NT2/D1 (cell line): ENCODE results near the gene GHRH.

ENCODE experiments used
- DNase-seq: peaks from one replicate; pipeline ENCODE4 v3.0.0-alpha.2; 2011; ENCODE audit warnings: low read depth, low spot score
- H3K27me3 ChIP-seq: 2 replicates; pipeline ENCODE4 v1.6.0; 2011; ENCODE audit warnings: mild to moderate bottlenecking; ENCODE audit not compliant: insufficient read length, insufficient read depth
- H3K36me3 ChIP-seq: 2 replicates; pipeline ENCODE4 v1.6.1; 2011; ENCODE audit warnings: mild to moderate bottlenecking, low read length, mixed read lengths; ENCODE audit not compliant: insufficient read depth, insufficient read length
- H3K4me1 ChIP-seq: 2 replicates; pipeline ENCODE4 v1.5.1; 2011; ENCODE audit not compliant: insufficient read depth, insufficient read length
- H3K4me3 ChIP-seq: 2 replicates; pipeline ENCODE4 v1.5.1; 2011; ENCODE audit warnings: low read depth; ENCODE audit not compliant: insufficient read length
- H3K9ac ChIP-seq: 2 replicates; pipeline ENCODE4 v1.6.0; 2011; ENCODE audit warnings: low read depth; ENCODE audit not compliant: insufficient read length
- H3K9me3 ChIP-seq: 2 replicates; pipeline ENCODE4 v1.5.1; 2011; ENCODE audit warnings: mild to moderate bottlenecking, low read length; ENCODE audit not compliant: insufficient read depth
- SUZ12 ChIP-seq: IDR thresholded peaks from 2 replicates; pipeline ENCODE4 v1.6.1; 2011; ENCODE audit not compliant: insufficient read length, insufficient read depth; ENCODE audit errors: extremely low read depth
- YY1 ChIP-seq: IDR thresholded peaks from 2 replicates; pipeline ENCODE4 v1.6.1; 2011; ENCODE audit not compliant: insufficient read length, insufficient read depth
- ZNF274 ChIP-seq: IDR thresholded peaks from 2 replicates; pipeline ENCODE4 v1.6.1; 2011; ENCODE audit warnings: mild to moderate bottlenecking, low read depth, low read length

GHRH gene

DNA sequence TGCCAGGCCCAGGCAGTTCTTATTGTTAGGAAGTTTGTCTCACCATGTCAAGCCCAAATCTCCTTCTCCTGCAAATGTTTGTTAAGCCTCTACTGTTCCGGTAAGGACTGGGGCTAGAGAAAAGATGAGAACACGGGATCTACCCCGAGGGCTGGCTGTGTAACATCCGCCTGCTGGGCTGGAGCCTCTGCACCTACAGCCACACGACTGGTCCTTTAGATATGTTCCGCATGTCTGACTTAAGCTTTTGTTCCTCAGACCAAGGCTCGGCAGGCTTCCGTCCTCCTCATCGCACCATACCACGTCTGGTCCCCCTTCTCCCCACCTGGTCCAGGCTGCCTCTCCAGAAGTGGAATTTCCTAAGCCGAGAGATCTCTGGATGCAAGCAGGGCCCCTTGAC is 2.6 kb downstream of the GHRH start:
- peaks cover 19% of the 10 kb centered on the region for H3K4me1 ChIP-seq
- peak overlapping the region; percentile 61 for H3K9ac ChIP-seq
- H3K9me3 ChIP-seq: no peaks in the 10 kb centered on the region
- no peak for DNase-seq
- H3K36me3 ChIP-seq: no peaks in the 10 kb centered on the region
- no peak overlapping the region for H3K4me3 ChIP-seq
- TF ChIP-seq SUZ12: no peak
- TF ChIP-seq ZNF274: no peak
- TF ChIP-seq YY1: no peak
- H3K27me3 ChIP-seq: no peaks in the 10 kb centered on the region

DNA sequence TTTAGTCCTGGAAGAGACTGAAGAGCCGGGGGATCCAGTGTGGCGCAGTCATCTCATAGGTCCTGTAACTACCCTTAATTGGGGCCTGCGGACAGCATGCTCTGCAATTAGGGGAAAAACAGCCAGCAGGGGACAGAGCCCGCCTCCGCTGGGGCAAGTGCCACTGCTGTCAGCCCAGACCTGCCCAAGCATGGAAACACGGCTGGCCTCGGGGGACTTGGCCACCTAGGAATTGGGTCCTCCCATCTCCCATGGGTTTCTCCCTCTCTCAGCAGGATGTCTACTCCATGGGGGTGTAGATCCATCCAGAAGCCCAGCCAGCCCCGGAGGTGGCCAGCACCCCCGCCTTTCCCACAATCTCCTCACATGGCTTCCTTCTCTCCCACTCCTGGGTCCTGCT is 3.6 kb downstream of the GHRH start:
- peak overlapping the region; percentile 51 for H3K9ac ChIP-seq

DNA sequence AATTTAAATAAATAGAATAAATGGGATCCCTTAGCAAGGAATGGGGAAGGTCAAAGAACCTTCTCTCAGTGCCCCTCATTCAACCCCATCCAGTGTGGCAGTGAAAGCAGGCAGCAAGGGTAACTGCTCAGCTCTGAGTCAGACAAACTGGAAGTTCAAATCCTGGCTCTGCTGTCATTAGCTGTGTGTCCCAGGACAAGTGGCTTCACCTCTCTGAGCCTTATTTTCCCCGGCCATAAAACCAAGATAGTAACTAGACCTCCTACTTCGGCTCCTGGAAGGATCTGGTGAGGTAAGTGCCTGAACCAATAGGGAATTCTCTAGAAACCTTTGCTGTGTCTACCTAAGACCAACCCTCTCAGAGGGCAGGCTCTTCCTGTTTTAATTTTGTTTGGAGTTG is 4.1 kb downstream of the GHRH start:
- Histone ChIP-seq H3K4me1 (peaks cover 19% of the 10 kb centered on the region), H3K9ac (no peak overlapping the region), H3K27me3 (no peaks in the 10 kb centered on the region), H3K36me3 (no peaks in the 10 kb centered on the region), H3K9me3 (no peaks in the 10 kb centered on the region), H3K4me3 (no peak overlapping the region)
- no peak for TF ChIP-seq SUZ12
- no peak for TF ChIP-seq ZNF274
- TF ChIP-seq YY1: no peak
- DNase-seq: no peak

More for the DNA sequence above, 3.6 kb downstream of the GHRH start:
- Histone ChIP-seq H3K27me3 (no peaks in the 10 kb centered on the region), H3K4me3 (no peak overlapping the region), H3K4me1 (peaks cover 19% of the 10 kb centered on the region), H3K9me3 (no peaks in the 10 kb centered on the region), H3K36me3 (no peaks in the 10 kb centered on the region)
- TF ChIP-seq YY1: no peak
- no peak for TF ChIP-seq SUZ12
- TF ChIP-seq ZNF274: no peak
- no peak for DNase-seq

DNA sequence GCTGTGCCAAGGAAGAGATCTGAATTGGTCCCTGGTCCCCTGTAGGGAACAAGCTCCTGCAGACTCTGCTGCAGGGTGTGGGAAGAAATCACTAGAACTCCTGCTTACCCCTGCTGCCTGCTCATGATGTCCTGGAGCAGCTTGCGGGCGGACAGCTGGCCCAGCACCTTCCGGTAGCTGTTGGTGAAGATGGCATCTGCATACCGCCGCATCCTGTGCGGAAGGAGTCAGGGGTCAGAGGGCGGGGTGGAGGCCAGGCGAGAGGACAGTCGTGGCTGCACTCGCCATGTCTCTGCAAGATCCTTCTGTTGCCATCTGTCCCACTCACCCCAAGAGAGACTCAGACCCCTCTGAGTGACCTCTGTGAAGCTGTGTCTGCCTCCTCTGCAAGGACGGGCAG is 5.3 kb downstream of the GHRH start:
- Histone ChIP-seq H3K27me3 (no peaks in the 10 kb centered on the region), H3K4me3 (no peak overlapping the region), H3K36me3 (no peaks in the 10 kb centered on the region), H3K9ac (no peak overlapping the region), H3K4me1 (peaks cover 25% of the 10 kb centered on the region), H3K9me3 (no peaks in the 10 kb centered on the region)
- TF ChIP-seq SUZ12 (no peak), ZNF274 (no peak), YY1 (no peak)
- no peak for DNase-seq

DNA sequence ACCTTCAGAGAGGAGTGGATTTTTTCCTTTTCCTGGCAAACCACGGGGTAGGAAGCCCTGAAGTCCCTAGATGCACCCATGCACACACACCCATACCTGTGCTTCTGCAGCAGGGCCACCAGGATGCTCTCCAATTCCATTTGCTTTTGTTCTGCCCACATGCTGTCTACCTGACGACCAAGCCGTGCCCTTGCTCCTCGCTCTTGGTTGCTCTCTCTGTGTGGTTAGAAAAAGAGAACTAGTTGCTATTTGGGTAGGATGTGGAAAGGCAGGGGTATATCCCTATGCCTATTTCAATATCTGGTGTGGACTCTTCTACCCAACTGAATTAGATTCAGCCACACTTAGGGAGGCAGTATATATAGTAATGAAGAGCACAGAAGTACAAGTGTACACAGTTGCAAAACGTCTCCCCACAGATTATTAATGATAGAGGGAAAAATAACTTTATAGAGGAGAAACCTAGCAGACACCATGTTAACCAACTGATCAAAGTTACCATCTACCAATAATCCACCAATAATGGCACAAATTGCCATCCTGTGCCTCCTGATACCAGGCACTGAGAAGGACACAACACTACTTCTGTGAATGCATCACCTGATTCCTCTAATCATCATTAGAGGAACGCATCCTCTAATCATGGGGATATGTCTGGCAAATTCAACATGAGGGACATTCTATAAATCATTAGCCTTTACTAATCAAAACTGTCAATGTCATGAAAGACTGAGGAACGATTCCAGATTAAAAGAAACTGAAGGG is 7.3 kb downstream of the GHRH start:
- H3K27me3 ChIP-seq: no peaks in the 10 kb centered on the region

DNA sequence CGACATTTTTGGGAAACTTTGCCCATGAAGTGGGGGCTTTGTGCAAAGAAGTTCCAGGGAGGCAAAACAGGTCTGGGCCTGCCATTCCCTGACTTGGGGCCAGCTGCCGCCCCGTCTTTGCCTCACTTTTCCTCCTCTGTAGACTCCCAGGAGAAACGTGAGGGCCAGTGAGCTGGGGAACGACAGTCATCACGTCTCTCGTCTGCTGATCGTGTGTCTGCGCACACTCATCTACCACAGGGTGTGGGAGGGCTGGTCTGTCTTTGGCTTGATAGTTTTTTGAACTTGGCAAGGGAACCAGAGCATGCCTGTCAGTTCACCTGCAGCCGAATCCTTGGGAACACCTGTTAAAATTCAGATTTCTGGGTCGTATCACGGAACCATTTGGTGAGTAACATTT is 8.5 kb downstream of the GHRH start:
- peaks cover 9% of the 10 kb centered on the region for H3K4me1 ChIP-seq
- no peaks in the 10 kb centered on the region for H3K9me3 ChIP-seq

More for the DNA sequence above, 7.3 kb downstream of the GHRH start:
- Histone ChIP-seq H3K36me3 (no peaks in the 10 kb centered on the region), H3K4me1 (peaks cover 20% of the 10 kb centered on the region), H3K9me3 (no peaks in the 10 kb centered on the region), H3K4me3 (no peak overlapping the region), H3K9ac (no peak overlapping the region)
- no peak for TF ChIP-seq SUZ12
- TF ChIP-seq YY1: no peak
- DNase-seq: no peak

DNA sequence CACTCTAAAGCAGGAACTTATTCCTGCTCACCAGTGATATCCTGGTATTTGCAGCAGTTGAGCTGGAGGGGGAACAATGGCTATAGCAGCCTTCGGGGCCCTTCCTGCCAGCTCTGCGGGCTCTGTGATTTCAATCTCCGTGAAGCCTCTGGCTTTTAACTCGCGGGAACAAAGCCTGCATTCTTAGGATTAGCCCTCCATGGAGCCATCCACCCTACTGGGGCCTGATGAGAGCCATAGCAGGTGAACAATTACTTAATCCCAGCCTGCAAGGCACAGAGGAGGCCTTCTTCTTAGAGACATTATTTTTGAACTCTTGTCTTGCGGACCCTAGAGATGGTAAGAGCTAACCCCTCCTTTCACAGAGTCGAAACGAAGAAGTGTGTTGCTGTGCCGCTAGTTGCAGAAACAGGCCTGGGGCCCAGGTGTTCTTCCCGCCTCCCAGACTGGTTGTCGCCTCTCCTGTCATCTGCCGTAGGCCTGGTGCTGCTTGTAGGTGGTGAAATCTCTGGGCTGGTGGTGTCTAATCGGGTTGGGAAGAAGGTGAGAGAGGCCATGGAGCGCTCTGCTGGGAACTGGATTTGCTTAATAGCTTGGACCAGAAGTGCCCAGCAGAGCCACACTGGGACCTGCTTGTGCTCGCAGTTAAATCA is 9.7 kb downstream of the GHRH start:
- no peaks in the 10 kb centered on the region for H3K27me3 ChIP-seq
- H3K36me3 ChIP-seq: no peaks in the 10 kb centered on the region
- H3K9ac ChIP-seq: no peak overlapping the region
- H3K4me1 ChIP-seq: peaks cover 6% of the 10 kb centered on the region
- H3K4me3 ChIP-seq: no peak overlapping the region
- TF ChIP-seq YY1 (no peak), SUZ12 (no peak), ZNF274 (no peak)
- no peaks in the 10 kb centered on the region for H3K9me3 ChIP-seq
- DNase-seq: peak; percentile 70

More for the DNA sequence above, 8.5 kb downstream of the GHRH start:
- no peaks in the 10 kb centered on the region for H3K27me3 ChIP-seq
- H3K36me3 ChIP-seq: no peaks in the 10 kb centered on the region
- no peak for DNase-seq
- H3K4me3 ChIP-seq: no peak overlapping the region
- TF ChIP-seq ZNF274: no peak
- TF ChIP-seq YY1: no peak
- no peak for TF ChIP-seq SUZ12
- no peak overlapping the region for H3K9ac ChIP-seq

DNA sequence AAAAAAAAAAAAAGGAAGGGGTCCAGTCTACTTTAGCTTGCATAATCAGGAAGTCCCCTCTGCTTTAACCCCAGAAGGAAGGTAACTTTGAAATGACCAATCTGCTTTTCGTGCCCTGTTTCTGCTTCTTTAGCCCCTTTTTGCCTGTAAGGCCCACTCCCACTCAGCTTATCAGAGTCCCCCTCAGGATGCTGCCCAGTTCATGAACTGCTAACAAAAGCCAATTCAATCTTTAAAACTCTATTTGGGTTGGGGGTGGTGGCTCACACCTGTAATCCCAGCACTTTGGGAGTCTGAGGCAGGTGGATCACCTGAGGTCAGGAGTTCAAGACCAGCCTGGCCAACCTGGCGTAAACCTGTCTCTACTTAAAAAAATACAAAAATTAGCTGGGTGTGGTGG is 12.3 kb downstream of the GHRH start:
- Histone ChIP-seq H3K36me3 (peaks cover 7% of the 10 kb centered on the region), H3K9me3 (no peaks in the 10 kb centered on the region), H3K27me3 (no peaks in the 10 kb centered on the region), H3K4me1 (peaks cover 9% of the 10 kb centered on the region), H3K4me3 (no peak overlapping the region), H3K9ac (no peak overlapping the region)
- TF ChIP-seq ZNF274 (no peak), YY1 (no peak), SUZ12 (no peak)
- no peak for DNase-seq
